ENCODE data around the gene FAM114A1. TPM values are rescaled to one million over a fixed set of nuclear protein-coding genes. Genes with fewer than 3 reads are reported as not detected.
A peak's percentile ranks its signal among the peaks of the same experiment; 100 is the strongest.
"Not testable (repeated sequence)": the region's sequence is repeated elsewhere in the genome, so short reads cannot be mapped to it uniquely, and the experiment has no call there.

FAM114A1 gene
- polyA plus RNA-seq, 3 donors = 30.4 to 36.7 (median 32.9) TPM

DNA sequence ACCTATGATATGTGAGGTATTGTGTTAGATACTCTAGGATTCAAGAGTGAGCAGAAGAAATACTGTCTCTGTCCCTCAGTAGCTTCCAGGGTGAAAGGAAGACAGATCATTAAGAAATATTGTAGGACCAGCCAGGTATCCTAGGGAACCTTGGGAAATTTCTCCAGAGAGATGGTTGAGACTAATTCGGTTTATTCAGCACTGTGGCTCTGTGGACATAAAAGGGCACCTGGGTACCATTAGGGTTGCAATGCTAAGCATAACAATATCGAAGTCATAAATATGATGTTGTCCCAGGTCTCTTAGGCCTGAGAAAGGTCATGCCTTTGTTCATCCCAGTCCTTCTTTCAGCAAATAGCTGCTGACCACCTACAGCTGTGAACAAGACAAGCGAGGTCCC is 61.0 kb downstream of the FAM114A1 start:
- DNase-seq (ENCODE audit: low read depth in 3 of 3, low spot score in 2 of 3) = no peak

DNA sequence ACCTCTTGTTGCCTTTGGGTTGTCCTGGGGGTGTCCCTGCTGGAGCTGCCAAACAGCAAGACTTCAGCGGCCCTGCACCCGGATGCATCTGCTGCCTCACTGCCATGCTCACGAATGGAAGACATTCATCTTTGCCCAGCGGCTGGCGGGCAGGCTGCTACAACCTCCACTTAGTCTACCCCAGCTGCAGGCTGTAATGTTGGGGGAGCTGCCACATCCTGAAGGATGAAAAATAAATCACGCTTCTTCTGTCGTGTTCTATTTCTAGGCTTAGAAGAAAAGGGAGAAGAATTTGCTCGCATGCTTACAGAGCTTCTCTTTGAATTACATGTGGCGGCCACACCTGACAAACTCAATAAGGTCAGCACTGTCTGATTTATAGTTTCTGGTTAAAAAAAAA is 61.4 kb downstream of the FAM114A1 start:
- DNase-seq (ENCODE audit: low read depth in 3 of 3, low spot score in 2 of 3) = no peak

DNA sequence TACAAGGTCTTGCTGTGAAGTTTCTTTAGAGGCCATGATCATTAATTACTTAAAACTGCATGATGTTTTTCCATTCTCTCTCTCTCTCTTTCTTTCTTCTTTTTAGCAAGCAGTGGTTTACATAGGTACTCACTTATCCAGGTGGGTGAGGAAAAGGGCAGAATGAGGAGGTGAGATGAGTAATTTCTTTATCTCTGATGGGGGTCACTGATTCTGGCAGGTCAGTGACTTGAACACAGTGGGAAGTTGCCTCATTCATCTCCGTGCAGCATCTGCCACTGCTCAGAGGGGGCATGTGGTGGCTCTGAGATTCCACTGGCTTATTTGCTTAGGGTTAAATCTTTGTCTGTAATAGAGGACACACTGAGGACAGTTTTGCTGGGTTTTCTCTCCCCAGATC is 62.6 kb downstream of the FAM114A1 start:
- no peak for DNase-seq (ENCODE audit: low read depth in 3 of 3, low spot score in 2 of 3)

DNA sequence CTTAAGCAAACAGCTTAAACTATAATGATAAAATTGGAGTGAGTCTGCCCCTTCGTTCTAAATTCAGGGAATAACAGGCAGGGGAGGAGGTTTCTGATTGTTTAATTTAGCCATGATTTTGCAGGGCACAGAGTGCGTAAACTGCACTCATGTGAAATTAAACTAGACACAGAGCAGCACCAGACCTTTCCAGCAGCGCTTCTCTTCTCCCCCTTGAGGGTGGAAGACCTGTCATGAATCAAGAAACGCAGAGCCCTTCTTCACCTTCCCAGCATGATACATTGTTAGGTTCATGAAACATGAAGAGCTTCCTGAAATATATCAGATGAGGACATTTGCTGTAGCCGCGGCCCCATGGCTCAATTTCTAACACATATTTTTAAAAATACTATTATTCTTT is 63.1 kb downstream of the FAM114A1 start:
- DNase-seq (ENCODE audit: low read depth in 3 of 3, low spot score in 2 of 3) = no peak

DNA sequence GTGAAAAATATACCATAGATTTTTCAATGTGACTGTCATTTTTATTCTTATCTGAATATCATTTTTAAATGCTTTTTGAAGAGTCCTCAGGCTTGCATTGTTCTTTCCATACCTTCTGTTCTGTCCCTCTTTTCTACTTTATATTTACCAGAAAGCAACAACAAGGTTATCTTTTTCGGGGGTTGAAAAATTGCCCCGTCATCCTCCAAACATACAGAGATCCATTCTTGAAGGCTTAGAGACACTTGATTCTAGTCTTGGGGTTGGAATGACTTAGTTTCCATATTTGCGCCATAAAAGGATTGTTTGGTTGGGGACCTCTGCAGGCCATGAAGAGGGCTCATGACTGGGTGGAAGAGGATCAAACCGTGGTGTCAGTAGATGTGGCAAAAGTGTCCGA is 63.5 kb downstream of the FAM114A1 start:
- DNase-seq (ENCODE audit: low read depth in 3 of 3, low spot score in 2 of 3) = no peak

DNA sequence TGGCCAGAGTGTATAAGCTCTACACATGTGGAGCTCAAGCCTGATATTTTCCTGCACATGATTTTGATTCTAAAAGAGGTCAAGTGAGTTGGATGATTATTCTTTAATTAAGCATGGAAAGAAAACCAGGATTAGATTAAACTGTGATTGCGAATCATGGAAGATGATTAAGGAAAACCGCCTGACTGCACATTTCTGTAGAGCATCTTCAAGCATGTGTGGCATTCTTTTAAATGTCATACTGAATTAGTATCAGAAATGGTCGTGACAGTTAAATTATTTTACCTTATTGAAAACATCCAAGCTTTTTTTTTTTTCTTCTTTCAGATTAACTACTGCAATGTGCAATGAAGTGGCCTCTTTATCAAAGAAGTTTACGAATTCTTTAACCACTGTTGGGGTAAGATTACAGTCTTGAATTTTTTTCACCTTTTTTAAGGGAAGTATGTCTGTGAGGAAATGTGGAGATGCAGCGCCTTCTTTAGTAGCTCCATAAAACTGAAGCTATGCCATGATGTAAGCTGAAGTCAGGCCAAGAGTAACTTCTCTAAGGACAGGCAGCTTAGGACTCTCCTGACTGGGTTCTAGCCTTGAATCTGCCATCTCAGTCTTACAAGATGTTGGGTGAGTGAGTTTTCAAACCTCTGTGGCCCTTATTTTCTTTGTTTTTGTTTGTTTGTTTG is 67.9 kb downstream of the FAM114A1 start:
- no peak for DNase-seq (ENCODE audit: low read depth in 3 of 3, low spot score in 2 of 3)

DNA sequence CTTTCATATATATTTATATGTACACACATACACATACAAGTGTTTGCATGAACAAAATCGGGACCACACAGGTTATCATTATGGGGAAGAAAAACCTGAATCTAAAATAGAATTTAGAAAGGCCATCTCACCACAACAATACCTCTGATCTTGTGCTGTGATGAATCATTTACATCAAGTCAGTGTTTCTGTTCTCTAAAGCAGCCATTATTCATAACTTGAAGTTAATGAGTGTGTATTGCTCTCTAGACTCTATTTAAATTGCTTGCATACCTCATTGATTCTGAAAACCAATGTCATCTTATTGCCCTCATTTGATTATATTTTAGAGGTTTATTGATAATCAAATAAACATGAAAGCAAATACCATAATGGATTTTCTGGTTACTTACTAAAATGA is 71.6 kb downstream of the FAM114A1 start:
- no peak for DNase-seq (ENCODE audit: low read depth in 3 of 3, low spot score in 2 of 3)

DNA sequence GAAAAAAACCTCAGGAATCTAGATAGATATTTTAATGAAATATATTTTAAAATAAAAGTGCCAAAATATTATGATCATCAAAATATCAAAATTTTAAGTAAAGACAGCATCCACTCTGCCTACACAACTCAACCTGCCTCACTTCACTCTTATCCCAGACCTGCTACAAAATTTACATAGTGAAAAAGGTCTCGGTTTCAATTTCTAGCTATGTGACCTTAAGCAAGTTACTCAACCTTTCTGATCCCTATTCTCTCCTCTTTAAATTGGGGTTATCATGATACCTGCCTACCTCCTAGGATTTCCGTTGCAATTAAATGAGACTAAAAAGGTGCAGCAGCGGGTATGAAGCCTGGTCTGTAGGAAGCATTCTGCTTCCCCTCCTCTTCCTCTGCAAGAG is 72.9 kb downstream of the FAM114A1 start:
- DNase-seq (ENCODE audit: low read depth in 3 of 3, low spot score in 2 of 3) = no peak

DNA sequence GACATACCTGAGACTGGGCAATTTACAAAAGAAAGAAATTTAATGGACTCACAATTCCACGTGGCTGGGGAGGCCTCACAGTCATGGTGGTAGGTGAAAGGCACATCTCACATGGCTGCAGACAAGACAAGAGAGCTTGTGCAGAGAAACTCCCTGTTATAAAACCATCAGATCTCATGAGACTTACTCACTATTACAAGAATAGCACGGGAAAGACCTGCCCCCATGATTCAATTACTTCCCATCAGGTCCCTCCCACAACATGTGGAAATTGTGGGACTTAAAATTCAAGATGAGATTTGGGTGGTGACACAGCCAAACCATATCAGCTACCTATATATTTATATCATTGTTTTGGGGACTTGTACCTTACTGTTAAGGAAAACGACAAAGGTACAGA is 74.3 kb downstream of the FAM114A1 start:
- not testable (repeated sequence) for DNase-seq (ENCODE audit: low read depth in 3 of 3, low spot score in 2 of 3)

DNA sequence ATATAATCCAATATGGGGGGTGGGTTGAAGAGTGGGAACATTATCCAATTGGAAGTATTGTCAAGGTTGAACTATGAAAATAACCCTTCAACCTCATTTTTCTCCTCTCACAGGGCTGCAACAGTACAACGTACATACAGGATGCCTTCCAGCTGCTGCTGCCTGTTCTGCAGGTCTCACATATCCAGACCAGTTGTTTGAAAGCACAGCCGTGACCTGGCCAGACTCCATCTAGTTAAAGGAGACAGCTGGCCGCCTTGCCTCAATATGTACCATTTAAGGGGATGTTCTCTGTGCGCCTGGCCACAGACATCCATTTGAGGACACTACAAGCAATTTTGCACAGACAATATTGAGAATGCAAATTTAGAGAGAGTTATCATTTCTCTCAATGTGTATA is 75.7 kb downstream of the FAM114A1 start:
- peak; percentile 38 to 66 (median 53) for DNase-seq (ENCODE audit: low read depth in 3 of 3, low spot score in 2 of 3)

DNA sequence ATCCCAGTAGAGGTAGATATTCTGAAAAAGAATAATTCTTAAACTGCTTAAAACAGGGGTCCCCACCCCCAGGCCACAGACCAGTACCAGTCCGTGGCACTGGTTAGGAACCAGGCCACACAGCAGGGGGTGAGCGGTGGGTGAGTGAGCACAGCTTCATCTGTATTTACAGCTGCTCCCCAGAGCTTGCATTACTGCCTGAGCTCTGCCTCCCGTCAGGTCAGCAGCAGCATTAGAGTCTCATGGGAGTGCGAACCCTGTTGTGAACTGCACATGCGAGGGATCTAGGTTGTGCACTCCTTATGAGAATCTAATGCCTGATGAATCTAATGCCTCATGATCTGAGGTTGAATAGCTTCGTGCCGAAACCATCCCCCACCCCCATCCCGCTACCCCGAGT is 76.8 kb downstream of the FAM114A1 start:
- DNase-seq (ENCODE audit: low read depth in 3 of 3, low spot score in 2 of 3) = no peak

DNA sequence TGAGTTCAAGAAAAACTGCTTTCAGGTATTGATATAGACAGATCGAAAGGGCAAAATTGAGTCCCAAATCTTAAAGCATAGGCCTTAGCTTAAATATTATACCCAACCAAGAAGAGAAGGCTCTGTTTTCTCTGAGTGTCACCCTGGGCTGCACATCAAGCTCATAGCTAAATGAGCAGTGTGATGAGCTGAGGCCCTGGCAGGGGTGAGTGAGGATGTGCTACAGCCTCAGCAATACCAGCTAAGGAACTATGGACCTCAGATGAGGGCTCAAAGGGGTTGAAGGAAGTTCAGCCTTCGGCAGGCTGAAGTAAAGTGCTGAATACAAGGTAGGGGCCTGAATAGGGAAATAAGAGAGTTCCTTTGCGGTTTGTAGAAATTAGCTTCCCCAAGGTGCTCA is 79.3 kb downstream of the FAM114A1 start:
- DNase-seq (ENCODE audit: low read depth in 3 of 3, low spot score in 2 of 3) = no peak

DNA sequence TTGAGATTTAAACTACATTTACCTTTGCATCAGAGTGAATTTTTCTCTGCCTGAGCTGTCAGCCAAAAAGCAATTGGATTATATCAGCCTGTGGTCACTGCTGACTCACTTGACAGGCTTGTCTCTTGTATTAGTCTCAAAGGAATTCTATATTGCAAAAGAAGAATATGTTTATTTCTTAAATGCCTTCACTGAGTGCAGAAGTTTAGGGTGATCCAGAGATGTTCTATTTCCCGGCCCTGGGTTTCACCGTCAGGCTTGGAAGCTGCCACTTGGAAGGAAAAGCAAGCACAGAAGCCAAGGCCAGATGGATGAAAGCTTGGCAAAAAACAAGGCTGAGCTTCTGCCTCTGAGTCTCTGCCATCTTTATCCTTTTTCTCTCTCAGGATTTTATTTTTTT is 80.9 kb downstream of the FAM114A1 start:
- no peak for DNase-seq (ENCODE audit: low read depth in 3 of 3, low spot score in 2 of 3)

DNA sequence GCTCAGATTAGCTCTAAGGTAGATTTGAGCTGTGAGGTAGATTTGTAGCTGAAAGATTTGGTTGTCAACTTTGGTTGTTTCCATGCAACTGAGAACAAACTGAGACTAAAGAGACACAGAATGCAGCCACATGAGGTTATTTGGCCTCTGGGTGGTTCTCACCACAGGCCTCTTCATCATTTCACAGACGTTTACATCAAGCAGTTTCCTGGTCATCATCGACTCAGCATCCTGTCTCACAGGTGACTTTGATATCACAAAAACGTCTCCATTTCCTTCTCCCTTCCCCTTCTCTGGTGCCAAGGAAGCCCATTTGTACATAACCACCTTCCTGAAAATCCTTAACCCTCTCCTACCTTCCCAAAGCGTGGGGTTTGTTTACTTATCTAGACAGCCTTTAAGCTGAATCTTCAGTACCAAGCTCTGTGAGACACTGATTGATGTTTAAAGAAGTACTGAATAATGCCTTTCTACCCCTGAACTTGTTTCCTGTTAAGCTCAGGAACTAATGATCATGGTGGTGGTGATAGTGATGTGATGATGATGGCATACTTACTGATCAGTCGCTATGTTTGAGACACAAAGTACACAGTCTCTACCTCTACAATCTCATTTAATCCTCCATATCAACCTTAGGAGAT is 81.9 kb downstream of the FAM114A1 start:
- no peak for DNase-seq (ENCODE audit: low read depth in 3 of 3, low spot score in 2 of 3)

DNA sequence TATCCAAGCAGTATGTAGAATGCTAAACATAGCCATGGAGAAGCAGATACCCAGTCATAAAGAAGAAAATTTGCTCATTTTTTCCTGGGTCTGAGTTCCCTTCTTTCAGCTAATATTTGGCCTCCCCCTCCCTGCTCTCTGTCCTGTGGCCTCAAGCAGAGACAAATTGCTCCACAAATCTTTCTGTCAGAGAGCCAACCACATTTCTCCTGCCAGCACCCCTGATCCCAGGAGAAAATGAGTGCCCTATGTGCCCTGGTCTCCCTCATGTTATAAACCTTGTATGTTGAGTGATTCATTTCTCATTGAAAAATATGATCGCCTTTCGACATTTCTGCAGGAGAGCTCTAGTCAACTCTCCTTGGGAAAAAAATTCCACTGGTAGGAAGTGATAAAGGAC is 82.6 kb downstream of the FAM114A1 start:
- DNase-seq (ENCODE audit: low read depth in 3 of 3, low spot score in 2 of 3) = no peak

DNA sequence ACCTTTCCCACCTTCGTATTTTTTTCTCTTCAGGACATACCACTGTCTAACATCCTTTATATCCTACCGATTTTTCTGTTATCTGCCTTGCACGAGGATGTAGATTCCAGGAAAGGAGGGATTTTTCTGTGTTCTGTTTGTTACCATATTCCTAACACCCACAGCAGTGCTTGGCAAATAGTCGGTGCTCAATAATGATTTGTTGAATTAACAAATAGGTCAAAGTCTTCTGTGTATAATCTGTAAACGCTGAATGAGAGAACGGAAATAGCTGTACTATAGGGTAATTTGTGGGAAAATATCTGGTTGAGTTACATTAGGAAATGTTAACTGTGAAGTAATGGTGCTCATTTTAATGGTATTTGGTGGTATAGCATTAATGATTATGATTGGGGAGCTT is 83.1 kb downstream of the FAM114A1 start:
- DNase-seq (ENCODE audit: low read depth in 3 of 3, low spot score in 2 of 3) = no peak

DNA sequence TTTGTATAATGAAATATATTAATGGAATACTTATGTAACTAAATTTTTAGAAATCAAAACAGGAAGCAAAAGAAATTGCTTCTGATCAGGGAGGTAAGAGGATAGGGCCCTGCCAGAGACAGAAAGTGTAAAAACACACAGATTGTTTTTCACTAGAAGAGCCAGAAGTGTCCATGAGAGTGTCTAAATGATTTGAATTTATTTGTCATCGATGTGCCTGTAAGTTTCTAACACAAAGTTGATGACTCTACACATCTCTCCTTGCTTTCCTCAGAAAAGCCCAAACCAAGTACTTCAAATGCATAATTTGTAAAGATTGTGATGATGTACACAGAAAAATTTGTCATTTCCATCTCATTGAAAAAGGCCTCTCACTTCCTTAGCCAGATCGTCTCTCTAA is 84.0 kb downstream of the FAM114A1 start:
- DNase-seq (ENCODE audit: low read depth in 3 of 3, low spot score in 2 of 3) = no peak

DNA sequence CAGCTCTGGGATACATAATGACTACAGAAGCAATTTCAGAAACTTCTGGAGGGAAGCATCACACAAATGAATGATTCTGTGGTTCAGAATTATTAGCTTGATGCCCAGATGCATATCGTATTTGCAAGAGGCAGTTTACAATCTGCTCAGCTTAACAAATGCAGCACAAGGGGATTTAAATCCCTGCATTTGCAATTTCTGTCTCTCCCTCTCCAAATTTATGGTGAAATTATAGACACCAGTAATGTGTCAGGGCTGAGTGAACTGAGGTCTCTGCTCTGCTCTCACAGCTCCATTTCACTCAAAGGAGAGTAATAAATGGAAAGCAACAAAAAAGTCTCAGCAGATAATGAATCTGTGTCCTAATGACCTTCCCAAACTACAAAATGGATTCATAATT is 84.4 kb downstream of the FAM114A1 start:
- peak in 1 of 3 donors; percentile 10 for DNase-seq (ENCODE audit: low read depth in 3 of 3, low spot score in 2 of 3)

DNA sequence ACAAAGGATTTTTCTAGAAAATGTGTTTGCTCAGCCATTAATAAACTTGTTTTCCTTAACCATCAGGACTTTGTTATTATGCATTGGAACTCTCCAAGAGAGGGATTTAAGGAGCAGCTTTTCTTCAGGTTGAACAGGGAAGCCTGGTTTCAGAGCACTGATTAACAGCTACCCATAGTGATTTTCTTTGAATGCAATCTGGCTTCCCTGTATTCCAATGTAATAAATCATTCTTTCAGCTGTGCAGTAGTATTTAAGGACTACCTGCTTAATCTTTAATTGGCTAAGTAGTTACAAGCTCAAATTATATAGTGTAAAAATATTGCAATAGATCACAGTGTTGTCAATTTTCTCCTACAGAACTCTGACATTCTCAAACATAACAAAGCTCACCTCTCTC is 87.1 kb downstream of the FAM114A1 start:
- DNase-seq (ENCODE audit: low read depth in 3 of 3, low spot score in 2 of 3) = no peak

DNA sequence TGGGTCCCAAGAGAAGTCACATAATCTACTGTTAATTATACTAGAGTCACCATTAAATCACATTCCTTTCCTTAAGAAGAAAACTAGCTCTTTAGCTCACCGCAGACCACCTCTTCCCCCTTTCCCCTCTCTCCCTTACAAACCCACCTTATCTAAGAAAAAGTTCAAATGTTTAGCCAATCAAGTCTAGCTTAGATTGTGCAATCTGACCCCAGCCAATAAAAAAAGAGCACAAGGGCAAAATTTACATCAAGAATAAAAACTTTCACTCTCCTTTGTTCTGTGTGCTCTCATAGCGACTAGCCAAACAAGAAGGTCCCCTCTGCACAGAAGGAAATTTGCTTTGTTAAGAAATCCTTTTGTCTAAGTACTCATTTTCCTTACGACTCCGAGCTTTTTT is 88.4 kb downstream of the FAM114A1 start:
- DNase-seq (ENCODE audit: low read depth in 3 of 3, low spot score in 2 of 3) = no peak

DNA sequence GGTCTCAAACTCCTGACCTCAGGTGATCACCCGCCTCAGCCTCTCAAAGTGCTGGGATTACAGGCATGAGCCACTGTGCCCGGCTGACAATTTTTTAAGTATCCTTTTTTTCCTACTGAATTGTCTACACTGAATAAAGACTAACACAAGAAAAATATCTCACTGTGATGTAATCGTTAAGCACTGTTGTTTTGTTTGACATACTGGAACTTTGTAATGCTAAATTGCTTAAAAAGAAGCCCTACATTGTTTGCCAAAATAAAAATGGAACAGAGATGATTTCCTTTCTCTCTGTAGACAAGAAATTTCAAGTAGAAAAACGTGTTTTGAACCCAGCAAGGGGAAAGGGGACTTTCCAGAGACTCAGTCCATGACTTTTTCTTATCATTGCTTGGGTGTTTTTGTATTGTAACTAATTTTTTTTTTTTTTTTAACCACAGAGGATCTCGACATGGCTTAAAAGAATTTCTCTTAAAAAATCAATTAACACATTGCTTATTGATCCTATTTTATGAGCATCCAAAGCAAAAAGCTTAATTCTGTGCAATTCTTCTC is 89.7 kb downstream of the FAM114A1 start:
- no peak for DNase-seq (ENCODE audit: low read depth in 3 of 3, low spot score in 2 of 3)

DNA sequence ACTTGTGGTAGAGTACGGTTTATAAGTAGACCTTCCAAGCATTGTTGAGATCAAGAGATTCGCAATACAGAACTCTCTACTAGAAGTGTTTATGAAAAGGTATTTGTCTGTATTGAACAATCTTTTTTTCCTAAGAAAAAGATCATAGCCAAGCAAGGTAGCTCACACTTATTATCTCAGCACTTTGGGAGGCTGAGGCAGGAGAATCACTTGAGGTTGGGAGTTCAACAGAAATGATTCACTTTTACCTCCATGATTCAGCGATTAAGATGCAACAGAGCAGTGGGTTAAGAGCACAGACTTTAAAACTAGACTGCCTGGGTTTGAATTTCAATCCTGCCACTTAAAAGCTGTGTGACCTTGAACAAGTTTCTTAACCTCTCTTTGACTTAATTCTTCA is 90.3 kb downstream of the FAM114A1 start:
- no peak for DNase-seq (ENCODE audit: low read depth in 3 of 3, low spot score in 2 of 3)
